IPS DF 6.9 (cell line): Measurements from ENCODE around the gene TMEM39B.
"Not testable (repeated sequence)": the region's sequence is repeated elsewhere in the genome, so short reads cannot be mapped to it uniquely, and the experiment has no call there.

Source experiments
- DNase-seq: peaks from one replicate; pipeline ENCODE4 v3.0.0-alpha.2; 2013; ENCODE audit warnings: low read depth, low spot score
- H3K27ac ChIP-seq: one replicate; pipeline ENCODE4 v1.5.1; 2013; ENCODE audit warnings: low read length, control low read depth
- H3K27me3 ChIP-seq: 2 replicates; pipeline ENCODE4 v1.6.1; 2013; ENCODE audit warnings: mild to moderate bottlenecking, low read length; ENCODE audit not compliant: control insufficient read depth, insufficient read depth
- H3K36me3 ChIP-seq: 2 replicates; pipeline ENCODE4 v1.6.1; 2013; ENCODE audit warnings: low read length; ENCODE audit not compliant: control insufficient read depth, insufficient read depth
- H3K4me1 ChIP-seq: 2 replicates; pipeline ENCODE4 v1.6.1; 2013; ENCODE audit warnings: low read length; ENCODE audit not compliant: control insufficient read depth, insufficient read depth
- H3K4me3 ChIP-seq: 2 replicates; pipeline ENCODE4 v1.5.1; 2013; ENCODE audit warnings: mild to moderate bottlenecking, low read length
- H3K9me3 ChIP-seq: 2 replicates; pipeline ENCODE4 v1.6.1; 2013; ENCODE audit warnings: low read length, inconsistent platforms; ENCODE audit not compliant: control insufficient read depth, insufficient read depth
- WGBS: extraction: QIAGEN DNeasy Blood & Tissue Kit; methylation state at CpG from one replicate; pipeline ENCODE4 v1.1.7; 2013; ENCODE audit warnings: mixed read lengths, missing lambda C conversion rate; ENCODE audit not compliant: insufficient read length, insufficient coverage; 5-methylcytosine and 5-hydroxymethylcytosine counted together

Gene TMEM39B

GRCh38 chr1:32065613-32066488, 6.9 kb upstream of the TMEM39B start:
- not testable (repeated sequence) for H3K4me3 ChIP-seq, DNase-seq, H3K4me1 ChIP-seq, H3K9me3 ChIP-seq, H3K27ac ChIP-seq, H3K36me3 ChIP-seq, H3K27me3 ChIP-seq
- WGBS, result no CpG with 5 or more reads among the region's 21 CpGs

DNA sequence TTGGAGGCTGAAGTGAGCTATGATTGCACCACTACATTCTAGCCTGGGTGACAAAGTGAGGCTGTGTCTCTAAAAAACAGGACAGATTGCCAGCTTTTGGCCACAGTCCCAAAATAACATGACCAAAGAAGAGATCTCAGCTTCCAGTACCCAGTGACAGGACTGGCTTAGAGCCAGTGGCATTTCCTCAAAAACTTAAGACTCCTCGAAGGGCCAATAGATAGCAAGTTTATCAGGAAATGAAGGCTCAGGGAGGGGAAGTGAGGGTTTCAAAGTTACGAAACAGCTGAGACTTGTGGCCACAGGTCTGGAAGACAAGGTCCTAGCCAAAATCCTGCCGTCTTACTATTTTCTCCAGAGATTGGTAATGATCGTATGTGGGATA, 6.3 kb upstream of the TMEM39B start:
- WGBS, result no CpG with 5 or more reads among the region's 4 CpGs
- no peak overlapping the region for H3K4me3 ChIP-seq
- H3K27ac ChIP-seq, result no peak overlapping the region
- no peak for DNase-seq
- H3K4me1 ChIP-seq, result peaks cover 7% of the 10 kb centered on the region; the same call in 1 of the 2 replicates
- H3K27me3 ChIP-seq, result no peaks in the 10 kb centered on the region
- H3K9me3 ChIP-seq, result no peaks in the 10 kb centered on the region
- H3K36me3 ChIP-seq, result no peaks in the 10 kb centered on the region

GRCh38 chr1:32068957-32069588, 3.7 kb upstream of the TMEM39B start:
- H3K36me3 ChIP-seq, result no peaks in the 10 kb centered on the region
- no peaks in the 10 kb centered on the region for H3K27me3 ChIP-seq
- no peak overlapping the region for H3K4me3 ChIP-seq
- no peak overlapping the region for H3K27ac ChIP-seq
- DNase-seq, result no peak
- no CpG with 5 or more reads among the region's 5 CpGs for WGBS
- H3K9me3 ChIP-seq, result no peaks in the 10 kb centered on the region
- H3K4me1 ChIP-seq, result peaks cover 4% of the 10 kb centered on the region; the same call in 1 of the 2 replicates

- Histone ChIP-seq H3K4me1 (peaks cover 4% of the 10 kb centered on the region; the same call in 1 of the 2 replicates), H3K27me3 (no peaks in the 10 kb centered on the region), H3K4me3 (peak overlapping the region; percentile 98; the same call in 1 of the 2 replicates), H3K9me3 (no peaks in the 10 kb centered on the region), H3K27ac (no peak overlapping the region), H3K36me3 (peaks cover 10% of the 10 kb centered on the region)
- WGBS, result no CpG with 5 or more reads among the region's 14 CpGs
- DNase-seq, result no peak
Measured at GRCh38 chr1:32071758-32072621, 749 bp upstream of the TMEM39B start.

GRCh38 chr1:32073299-32074229, 825 bp downstream of the TMEM39B start:
- WGBS, result no CpG with 5 or more reads among the region's 28 CpGs
- Histone ChIP-seq H3K4me1 (peaks cover 4% of the 10 kb centered on the region; the same call in 1 of the 2 replicates), H3K27me3 (no peaks in the 10 kb centered on the region), H3K9me3 (no peaks in the 10 kb centered on the region), H3K36me3 (peaks cover 16% of the 10 kb centered on the region), H3K27ac (no peak overlapping the region), H3K4me3 (peak overlapping the region; percentile 98; the same call in 1 of the 2 replicates)
- peak; percentile 92 for DNase-seq

GRCh38 chr1:32074841-32075240, 2.1 kb downstream of the TMEM39B start:
- Histone ChIP-seq H3K4me1 (no peaks in the 10 kb centered on the region; the same call in 1 of the 2 replicates), H3K9me3 (no peaks in the 10 kb centered on the region), H3K27ac (no peak overlapping the region), H3K36me3 (peaks cover 16% of the 10 kb centered on the region), H3K27me3 (no peaks in the 10 kb centered on the region), H3K4me3 (no peak overlapping the region)
- WGBS, result no CpG with 5 or more reads among the region's 9 CpGs
- no peak for DNase-seq

GRCh38 chr1:32077451-32077850, 4.7 kb downstream of the TMEM39B start:
- peaks cover 16% of the 10 kb centered on the region for H3K36me3 ChIP-seq
- DNase-seq, result no peak
- WGBS, result no CpG with 5 or more reads among the region's 3 CpGs

GRCh38 chr1:32082022-32082421, 9.3 kb downstream of the TMEM39B start:
- Histone ChIP-seq H3K27ac (no peak overlapping the region), H3K9me3 (no peaks in the 10 kb centered on the region), H3K36me3 (peaks cover 6% of the 10 kb centered on the region; the same call in 1 of the 2 replicates), H3K27me3 (no peaks in the 10 kb centered on the region), H3K4me3 (no peak overlapping the region), H3K4me1 (no peaks in the 10 kb centered on the region)
- DNase-seq, result no peak
- no CpG with 5 or more reads among the region's 1 CpG for WGBS

More at GRCh38 chr1:32077451-32077850, 4.7 kb downstream of the TMEM39B start:
- no peaks in the 10 kb centered on the region for H3K27me3 ChIP-seq
- H3K4me1 ChIP-seq, result no peaks in the 10 kb centered on the region
- no peaks in the 10 kb centered on the region for H3K9me3 ChIP-seq
- no peak overlapping the region for H3K27ac ChIP-seq
- H3K4me3 ChIP-seq, result no peak overlapping the region

GRCh38 chr1:32086381-32086780, 13.6 kb downstream of the TMEM39B start:
- not testable (repeated sequence) for H3K4me3 ChIP-seq, DNase-seq, H3K27me3 ChIP-seq, H3K9me3 ChIP-seq, H3K27ac ChIP-seq, H3K4me1 ChIP-seq, H3K36me3 ChIP-seq
- no CpG with 5 or more reads among the region's 2 CpGs for WGBS
